Measurements from ENCODE around the gene HSPH1. TPM values are rescaled to one million over a fixed set of nuclear protein-coding genes. Genes with fewer than 3 reads are reported as not detected.

HSPH1 gene
- total RNA-seq = 52.4 TPM

- peak; percentile 98 for ATAC-seq
- peak; percentile 100 for DNase-seq (ENCODE audit: low spot score)
- intact Hi-C loops (cut with DNase I) = no loop called here
These were observed at the start of gene HSPH1 for GRCh38 chr13:31161557-31162150. Gene HSPH1, minus strand, starts transcription at chr13:31161904. Its CDS starts 322 bp downstream, at chr13:31161582.

- ATAC-seq (peak; percentile 49), DNase-seq (ENCODE audit: low spot score) (no peak)
- intact Hi-C loops (cut with DNase I) = no loop called here
These were observed 48.1 kb upstream of the HSPH1 start for GRCh38 chr13:31209841-31210210.

GRCh38 chr13:31209172-31209840, 47.6 kb upstream of the HSPH1 start:
- ATAC-seq = peak; percentile 48
- no peak for DNase-seq (ENCODE audit: low spot score)
- intact Hi-C loops (cut with DNase I) = no loop called here

- ATAC-seq (peak; percentile 21), DNase-seq (ENCODE audit: low spot score) (no peak)
- intact Hi-C loops (cut with DNase I) = no loop called here
These were observed 46.9 kb upstream of the HSPH1 start for GRCh38 chr13:31208559-31209122.

GRCh38 chr13:31207661-31208552, 46.2 kb upstream of the HSPH1 start:
- intact Hi-C loops (cut with DNase I) = no loop called here
- peak; percentile 51 for ATAC-seq
- no peak for DNase-seq (ENCODE audit: low spot score)

- intact Hi-C loops (cut with DNase I) = no loop called here
- ATAC-seq (no peak), DNase-seq (ENCODE audit: low spot score) (no peak)
These were observed 42.9 kb upstream of the HSPH1 start for GRCh38 chr13:31204592-31204991.

GRCh38 chr13:31201341-31202031, 39.8 kb upstream of the HSPH1 start:
- no peak for DNase-seq (ENCODE audit: low spot score)
- intact Hi-C loops (cut with DNase I) = no loop called here
- peak; percentile 14 for ATAC-seq

- ATAC-seq (peak; percentile 56), DNase-seq (ENCODE audit: low spot score) (peak; percentile 73)
- intact Hi-C loops (cut with DNase I) = no loop called here
These were observed 38.9 kb upstream of the HSPH1 start for GRCh38 chr13:31200637-31200971.

- DNase-seq (ENCODE audit: low spot score) (peak; percentile 86), ATAC-seq (peak; percentile 91)
- intact Hi-C loops (cut with DNase I) = no loop called here
These were observed 38.3 kb upstream of the HSPH1 start, which contains the start of gene B3GLCT for GRCh38 chr13:31199849-31200636. Gene B3GLCT, plus strand, starts transcription at chr13:31199975. Its CDS starts 110 bp downstream, at chr13:31200085.

GRCh38 chr13:31199527-31199848, 37.8 kb upstream of the HSPH1 start:
- intact Hi-C loops (cut with DNase I) = no loop called here
- DNase-seq (ENCODE audit: low spot score) (no peak), ATAC-seq (no peak)

- intact Hi-C loops (cut with DNase I) = no loop called here
- no peak for DNase-seq (ENCODE audit: low spot score)
- no peak for ATAC-seq
These were observed 36.8 kb upstream of the HSPH1 start for GRCh38 chr13:31198519-31198918.

GRCh38 chr13:31196992-31197391, 35.3 kb upstream of the HSPH1 start:
- intact Hi-C loops (cut with DNase I) = no loop called here
- no peak for ATAC-seq
- no peak for DNase-seq (ENCODE audit: low spot score)

- intact Hi-C loops (cut with DNase I) = no loop called here
- ATAC-seq = no peak
- no peak for DNase-seq (ENCODE audit: low spot score)
These were observed 33.9 kb upstream of the HSPH1 start for GRCh38 chr13:31195616-31196015.

- intact Hi-C loops (cut with DNase I) = no loop called here
- no peak for ATAC-seq
- DNase-seq (ENCODE audit: low spot score) = no peak
These were observed 30.6 kb upstream of the HSPH1 start for GRCh38 chr13:31192306-31192705.

- no peak for DNase-seq (ENCODE audit: low spot score)
- intact Hi-C loops (cut with DNase I) = no loop called here
- no peak for ATAC-seq
These were observed 30.0 kb upstream of the HSPH1 start for GRCh38 chr13:31191748-31192147.

- ATAC-seq = no peak
- DNase-seq (ENCODE audit: low spot score) = no peak
- intact Hi-C loops (cut with DNase I) = no loop called here
These were observed 23.4 kb upstream of the HSPH1 start for GRCh38 chr13:31184981-31185645.

GRCh38 chr13:31184451-31184850, 22.7 kb upstream of the HSPH1 start:
- intact Hi-C loops (cut with DNase I) = no loop called here
- ATAC-seq = no peak
- no peak for DNase-seq (ENCODE audit: low spot score)

GRCh38 chr13:31182987-31183386, 21.3 kb upstream of the HSPH1 start:
- no peak for ATAC-seq
- intact Hi-C loops (cut with DNase I) = no loop called here
- DNase-seq (ENCODE audit: low spot score) = no peak
